ENCODE data around the gene RTN1.
A peak's percentile ranks its signal among the peaks of the same experiment; 100 is the strongest.

Gene RTN1

GRCh38 chr14:59870277-59871165 is at the start of gene RTN1:
Gene RTN1, minus strand, starts transcription at chr14:59870776. Its CDS starts 146 bp downstream, at chr14:59870630.
- DNase-seq (ENCODE audit: low spot score), result peak; percentile 20

- no peak for DNase-seq (ENCODE audit: low spot score)
These were observed 49.8 kb upstream of the RTN1 start for GRCh38 chr14:59920378-59920683.

- no peak for DNase-seq (ENCODE audit: low spot score)
These were observed 49.2 kb upstream of the RTN1 start, which contains the start of gene LRRC9 for GRCh38 chr14:59919570-59920377. Gene LRRC9, plus strand, starts transcription at chr14:59920144.

- DNase-seq (ENCODE audit: low spot score), result peak; percentile 46
These were observed 48.4 kb upstream of the RTN1 start for GRCh38 chr14:59918824-59919569.

GRCh38 chr14:59913187-59913586 is 42.6 kb upstream of the RTN1 start:
- no peak for DNase-seq (ENCODE audit: low spot score)

GRCh38 chr14:59912443-59912842 is 41.9 kb upstream of the RTN1 start:
- no peak for DNase-seq (ENCODE audit: low spot score)

GRCh38 chr14:59905188-59905587 is 34.6 kb upstream of the RTN1 start:
- DNase-seq (ENCODE audit: low spot score), result no peak

GRCh38 chr14:59904184-59904583 is 33.6 kb upstream of the RTN1 start:
- DNase-seq (ENCODE audit: low spot score), result no peak

GRCh38 chr14:59900556-59900955 is 30.0 kb upstream of the RTN1 start:
- no peak for DNase-seq (ENCODE audit: low spot score)

- DNase-seq (ENCODE audit: low spot score), result no peak
These were observed 27.3 kb upstream of the RTN1 start for GRCh38 chr14:59897757-59898383.

- no peak for DNase-seq (ENCODE audit: low spot score)
These were observed 25.1 kb upstream of the RTN1 start for GRCh38 chr14:59895721-59896120.

GRCh38 chr14:59890676-59891075 is 20.1 kb upstream of the RTN1 start:
- no peak for DNase-seq (ENCODE audit: low spot score)

- no peak for DNase-seq (ENCODE audit: low spot score)
These were observed 12.4 kb upstream of the RTN1 start for GRCh38 chr14:59882957-59883356.

- DNase-seq (ENCODE audit: low spot score), result no peak
These were observed 555 bp upstream of the RTN1 start for GRCh38 chr14:59871166-59871495.

- DNase-seq (ENCODE audit: low spot score), result no peak
These were observed 958 bp downstream of the RTN1 start for GRCh38 chr14:59869381-59870255.

- DNase-seq (ENCODE audit: low spot score), result no peak
These were observed 2.6 kb downstream of the RTN1 start for GRCh38 chr14:59868021-59868420.

- DNase-seq (ENCODE audit: low spot score), result no peak
These were observed 6.6 kb downstream of the RTN1 start for GRCh38 chr14:59863806-59864525.

- no peak for DNase-seq (ENCODE audit: low spot score)
These were observed 13.2 kb downstream of the RTN1 start for GRCh38 chr14:59857328-59857727.

- DNase-seq (ENCODE audit: low spot score), result no peak
These were observed 18.2 kb downstream of the RTN1 start for GRCh38 chr14:59852350-59852749.

- no peak for DNase-seq (ENCODE audit: low spot score)
These were observed 20.1 kb downstream of the RTN1 start for GRCh38 chr14:59850458-59850857.
